IMR-90 (cell line): Measurements from ENCODE around the gene GRK2. TPM values are rescaled to one million over a fixed set of nuclear protein-coding genes. Genes with fewer than 3 reads are reported as not detected.

Experiments used
- ATAC-seq: fragments of 200-7000 bp; cut with Tn5 transposase; 2 replicates; pipeline ENCODE4 v1.9.1; 2020; ENCODE audit warnings: low read depth, mild to moderate bottlenecking, moderate library complexity
- BruUV-seq: library from RNA; stranded (reverse); fragments of 400-500 nt; replicated peaks from 2 replicates; lab custom pipeline; 2021; lab: Mats Ljungman, UMichigan
- CTCF ChIA-PET: fragments of 300-600 bp; formaldehyde crosslinking; extraction: SDS; loops from one replicate; lab custom pipeline; 2021; ENCODE audit warnings: antibody characterized with exemption; lab: Yijun Ruan, JAX
- POLR2A ChIA-PET: fragments of 300-600 bp; sonication (Branson Sonifier 250); formaldehyde crosslinking; loops from one replicate; lab custom pipeline; 2022; ENCODE audit warnings: antibody characterized with exemption; ENCODE audit not compliant: unreplicated experiment; lab: Charles Lee
- DNase-seq: peaks from one replicate; pipeline ENCODE4 v3.0.0; 2013
- H2AFZ ChIP-seq: replicated peaks from 2 replicates; pipeline ENCODE3; 2013; ENCODE audit warnings: low read length, mild to moderate bottlenecking; ENCODE audit not compliant: poor library complexity
- H2AK5ac ChIP-seq: 2 replicates; pipeline ENCODE4 v1.6.1; 2013; ENCODE audit warnings: low read depth, low read length, inconsistent platforms
- H2AK9ac ChIP-seq: replicated peaks from 2 replicates; pipeline ENCODE3; 2013; ENCODE audit warnings: mild to moderate bottlenecking, low read depth, low read length, moderate library complexity; ENCODE audit not compliant: poor library complexity
- H2BK120ac ChIP-seq: 2 replicates; pipeline ENCODE4 v1.6.1; 2013; ENCODE audit warnings: low read depth, low read length, inconsistent platforms
- H2BK15ac ChIP-seq: 3 replicates; pipeline ENCODE4 v1.6.1; 2013; ENCODE audit warnings: low read depth, low read length, inconsistent platforms
- H2BK20ac ChIP-seq: 2 replicates; pipeline ENCODE4 v1.6.1; 2013; ENCODE audit warnings: low read depth, mild to moderate bottlenecking, inconsistent platforms, low read length, moderate library complexity
- H2BK5ac ChIP-seq: 2 replicates; pipeline ENCODE4 v1.6.1; 2013; ENCODE audit warnings: mild to moderate bottlenecking, low read depth, low read length, inconsistent platforms; ENCODE audit not compliant: poor library complexity, severe bottlenecking
- H3K14ac ChIP-seq: replicated peaks from 2 replicates; pipeline ENCODE4 v1.6.1; 2013; ENCODE audit warnings: low read depth, low read length, inconsistent platforms
- H3K18ac ChIP-seq: 2 replicates; pipeline ENCODE4 v1.6.1; 2013; ENCODE audit warnings: low read depth, low read length, control low read depth
- H3K23ac ChIP-seq: 2 replicates; pipeline ENCODE4 v1.6.1; 2013; ENCODE audit warnings: low read depth, low read length, inconsistent platforms
- H3K27ac ChIP-seq: 2 replicates; pipeline ENCODE4 v1.5.1; 2013; ENCODE audit warnings: mild to moderate bottlenecking, control low read depth, low read length; ENCODE audit not compliant: insufficient read depth
- H3K27me3 ChIP-seq: 2 replicates; pipeline ENCODE4 v1.6.1; 2013; ENCODE audit warnings: low read length; ENCODE audit not compliant: control insufficient read depth, insufficient read depth
- H3K36me3 ChIP-seq: 2 replicates; pipeline ENCODE4 v1.6.1; 2013; ENCODE audit warnings: low read length, mixed read lengths; ENCODE audit not compliant: control insufficient read depth, insufficient read depth
- H3K4ac ChIP-seq: 2 replicates; pipeline ENCODE4 v1.6.1; 2013; ENCODE audit warnings: low read depth, low read length, inconsistent platforms
- H3K4me1 ChIP-seq: 2 replicates; pipeline ENCODE4 v1.6.1; 2013; ENCODE audit warnings: low read length, mixed read lengths; ENCODE audit not compliant: control insufficient read depth, insufficient read depth
- H3K4me2 ChIP-seq: 2 replicates; pipeline ENCODE4 v1.6.1; 2013; ENCODE audit warnings: low read depth, mild to moderate bottlenecking, control low read depth, low read length, moderate library complexity
- H3K4me3 ChIP-seq: 2 replicates; pipeline ENCODE4 v1.5.1; 2013; ENCODE audit warnings: low read depth, mild to moderate bottlenecking, control low read depth, low read length, moderate library complexity; ENCODE audit not compliant: insufficient read depth
- H3K56ac ChIP-seq: 2 replicates; pipeline ENCODE4 v1.6.1; 2013; ENCODE audit warnings: low read length, inconsistent platforms; ENCODE audit not compliant: insufficient read depth; ENCODE audit errors: extremely low read depth
- H3K79me1 ChIP-seq, 2 experiments: 2 replicates each; pipeline ENCODE4 v1.6.1; 2013; ENCODE audit warnings: low read length in 2 of 2, inconsistent platforms in 1 of 2, low read depth in 1 of 2
- H3K9ac ChIP-seq: 2 replicates; pipeline ENCODE4 v1.6.1; 2013; ENCODE audit warnings: low read depth, low read length, control low read depth
- H3K9me1 ChIP-seq: 2 replicates; pipeline ENCODE4 v1.6.1; 2013; ENCODE audit warnings: low read length, inconsistent platforms; ENCODE audit not compliant: insufficient read depth
- H3K9me3 ChIP-seq: 2 replicates; pipeline ENCODE4 v1.6.1; 2013; ENCODE audit warnings: low read length; ENCODE audit not compliant: control insufficient read depth, insufficient read depth
- H4K20me1 ChIP-seq: 2 replicates; pipeline ENCODE4 v1.6.1; 2013; ENCODE audit warnings: low read length, inconsistent platforms; ENCODE audit not compliant: insufficient read depth
- H4K5ac ChIP-seq: 2 replicates; pipeline ENCODE4 v1.6.1; 2013; ENCODE audit warnings: mild to moderate bottlenecking, low read depth, low read length, control low read depth
- H4K8ac ChIP-seq, 2 experiments: 2 replicates each; pipeline ENCODE4 v1.6.1; 2013; ENCODE audit warnings: low read depth in 2 of 2, low read length in 2 of 2, control low read depth in 1 of 2, inconsistent platforms in 1 of 2
- H4K91ac ChIP-seq: 2 replicates; pipeline ENCODE4 v1.6.1; 2013; ENCODE audit warnings: low read depth, low read length, inconsistent platforms; ENCODE audit not compliant: insufficient read depth
- BHLHE40 ChIP-seq: fragments of 150-350 bp; IDR thresholded peaks from 2 replicates; pipeline ENCODE4 v1.6.1; 2016; ENCODE audit warnings: mild to moderate bottlenecking, low read depth, low read length
- CTCF ChIP-seq: conservative IDR thresholded peaks from 2 replicates; pipeline ENCODE4 v1.5.1; 2012; ENCODE audit warnings: mild to moderate bottlenecking, low read depth, low read length, improper control_type of control experiment
- MAFK ChIP-seq: IDR thresholded peaks from 2 replicates; pipeline ENCODE4 v1.6.1; 2012; ENCODE audit warnings: low read depth, low read length, improper control_type of control experiment
- MAZ ChIP-seq: IDR thresholded peaks from 2 replicates; pipeline ENCODE4 v1.6.1; 2012; ENCODE audit warnings: low read depth, mild to moderate bottlenecking, low read length, improper control_type of control experiment, moderate library complexity, borderline replicate concordance
- MXI1 ChIP-seq: IDR thresholded peaks from 2 replicates; pipeline ENCODE4 v1.6.1; 2012; ENCODE audit warnings: low read depth, mild to moderate bottlenecking, low read length, moderate library complexity, borderline replicate concordance
- NFE2L2 ChIP-seq: fragments of 150-350 bp; IDR thresholded peaks from 2 replicates; pipeline ENCODE4 v1.6.1; 2016; ENCODE audit warnings: low read depth, mild to moderate bottlenecking, low read length
- POLR2A ChIP-seq: IDR thresholded peaks from 2 replicates; pipeline ENCODE4 v1.6.1; 2012; ENCODE audit warnings: mild to moderate bottlenecking, low read depth, low read length
- RCOR1 ChIP-seq: IDR thresholded peaks from 2 replicates; pipeline ENCODE4 v1.6.1; 2012; ENCODE audit warnings: mild to moderate bottlenecking, low read length, improper control_type of control experiment; ENCODE audit not compliant: insufficient replicate concordance
- WGBS, 2 experiments: methylation state at CpG; one replicate each; pipeline versions ENCODE4 v1.1.5 to v1.1.7; 2013; ENCODE audit warnings: missing lambda C conversion rate in 2 of 2; ENCODE audit not compliant: insufficient read length in 1 of 2; ENCODE audit errors: extremely low coverage in 2 of 2; 5-methylcytosine and 5-hydroxymethylcytosine counted together
- dilution Hi-C: fragments of 300-500 bp; cut with HindIII; formaldehyde crosslinking; loops from one replicate; pipeline ENCODE4 v1.14.3; 2018; ENCODE audit warnings: low sequenced_read_pairs; ENCODE audit not compliant: unreplicated experiment
- in situ Hi-C: fragments of 300-500 bp; cut with MboI; formaldehyde crosslinking; loops from 3 replicates; pipeline ENCODE4 v1.14.3; 2019; ENCODE audit warnings: low sequenced_read_pairs, inconsistent platforms, mixed read lengths
- intact Hi-C: fragments of 100-400 bp; cut with micrococcal nuclease; formaldehyde crosslinking; loops from 2 replicates; pipeline ENCODE4 v1.10.0; 2022
- polyA plus RNA-seq, 3 experiments: library from polyadenylated mRNA; depleted of rRNA; stranded (reverse); fragments of >200 nt; gene quantifications; 2 replicates each; pipeline ENCODE4 v1.2.3, GENCODE V29; 2012; ENCODE audit warnings: low replicate concordance in 1 of 3
- total RNA-seq: library from RNA; depleted of rRNA; stranded (reverse); fragments of >200 nt; gene quantifications from 2 replicates; pipeline ENCODE4 v1.2.3, GENCODE V29; 2012

The GRK2 gene
- total and polyA plus RNA-seq, 2 of the 4 experiments (the other 2 are of a cell fraction) = 26.7 to 41.8 TPM

GRCh38 chr11:67290801-67291200 lies 24.5 kb downstream of the GRK2 start (continued):
- TF ChIP-seq BHLHE40 (no peak), MAZ (no peak), RCOR1 (no peak)

- peaks cover 21% of the 10 kb centered on the region for H3K4me1 ChIP-seq
- DNase-seq = no peak
- no peak overlapping the region for H2BK15ac ChIP-seq
- H3K4me2 ChIP-seq = no peak overlapping the region; the same call in 1 of the 2 replicates
- H2AK9ac ChIP-seq = peak overlapping the region; percentile 70
- in situ Hi-C loops = no loop called here
- dilution Hi-C loops = no loop called here
- H3K27me3 ChIP-seq = no peaks in the 10 kb centered on the region
- no peak overlapping the region for H2BK120ac ChIP-seq
- no peak overlapping the region for H2BK20ac ChIP-seq
- no peak overlapping the region for H3K56ac ChIP-seq
- no peak overlapping the region for H4K91ac ChIP-seq
- H3K9me3 ChIP-seq = peaks cover 2% of the 10 kb centered on the region; the same call in 1 of the 2 replicates
- no peak overlapping the region for H3K9ac ChIP-seq
- H3K18ac ChIP-seq = no peak overlapping the region
- CTCF ChIA-PET = no interaction called here
- BruUV-seq = no TSS peak
- no peak for ATAC-seq
- H3K36me3 ChIP-seq = peaks cover 31% of the 10 kb centered on the region
- H2BK5ac ChIP-seq = peak overlapping the region; percentile 17
- no peak overlapping the region for H3K23ac ChIP-seq
- no peak overlapping the region; the same call in 1 of the 2 replicates for H3K4ac ChIP-seq
- H3K4me3 ChIP-seq = no peak overlapping the region
- H3K14ac ChIP-seq = no peak overlapping the region
- POLR2A ChIA-PET = no interaction called here
- no peak overlapping the region for H4K8ac ChIP-seq
- no peak overlapping the region for H4K5ac ChIP-seq
- peak overlapping the region; percentile 43 for H3K27ac ChIP-seq
- TF ChIP-seq NFE2L2 (no peak), MAFK (no peak), BHLHE40 (no peak), POLR2A (no peak), CTCF (no peak), MXI1 (no peak), MAZ (no peak), RCOR1 (no peak)
- no peak overlapping the region for H2AFZ ChIP-seq
- H4K20me1 ChIP-seq = peaks cover 15% of the 10 kb centered on the region
- intact Hi-C loops = no loop called here
- 0 out of 2 replicates have a peak overlapping the region, but pooled peaks have one; percentile 44 for H2AK5ac ChIP-seq
- WGBS, 2 experiments = 95% methylated on average over 9 of the region's 33 CpGs; no CpG with 5 or more reads in 1 of the 2 experiments
- peaks cover 19 to 64% of the 10 kb centered on the region in 2 experiments for H3K79me1 ChIP-seq
- peaks cover 22% of the 10 kb centered on the region; the same call in 1 of the 2 replicates for H3K9me1 ChIP-seq
Measured at GRCh38 chr11:67291481-67292381, 25.5 kb downstream of the GRK2 start.
